Smooth muscle cell (in vitro differentiated cells): ENCODE measurements around the gene ATP8B1. TPM values are rescaled to one million over a fixed set of nuclear protein-coding genes. Genes with fewer than 3 reads are reported as not detected.

Experiments used
- DNase-seq: peaks from one replicate; lab custom pipeline; 2025; ENCODE audit not compliant: unreplicated experiment; lab: John Stamatoyannopoulos, UW
- H2AFZ ChIP-seq: fragments of 200-600 bp; sonication (generic); 2 replicates; pipeline ENCODE4 v1.6.0; 2016; ENCODE audit warnings: antibody characterized with exemption, low read depth, mild to moderate bottlenecking
- H3F3A ChIP-seq: fragments of 200-600 bp; sonication (generic); 2 replicates; pipeline ENCODE4 v1.6.0; 2017; ENCODE audit warnings: antibody characterized with exemption, low read depth
- H3K27ac ChIP-seq: fragments of 200-600 bp; sonication (generic); 2 replicates; pipeline ENCODE4 v1.5.1; 2016; ENCODE audit warnings: low read depth, mild to moderate bottlenecking
- H3K27me3 ChIP-seq: fragments of 200-600 bp; sonication (generic); 2 replicates; pipeline ENCODE4 v1.6.1; 2016; ENCODE audit warnings: low read depth, mild to moderate bottlenecking
- H3K36me3 ChIP-seq: fragments of 200-600 bp; sonication (generic); 2 replicates; pipeline ENCODE4 v1.5.1; 2016; ENCODE audit warnings: low read depth
- H3K4me1 ChIP-seq: fragments of 200-600 bp; sonication (generic); 2 replicates; pipeline ENCODE4 v1.5.1; 2016; ENCODE audit warnings: low read depth
- H3K4me2 ChIP-seq: fragments of 200-600 bp; sonication (generic); 2 replicates; pipeline ENCODE4 v1.6.0; 2016; ENCODE audit warnings: mild to moderate bottlenecking
- H3K4me3 ChIP-seq: fragments of 200-600 bp; sonication (generic); 2 replicates; pipeline ENCODE4 v1.5.1; 2016; ENCODE audit warnings: mild to moderate bottlenecking
- H3K79me2 ChIP-seq: fragments of 200-600 bp; sonication (generic); 2 replicates; pipeline ENCODE4 v1.6.0; 2016; ENCODE audit warnings: low read depth, mild to moderate bottlenecking
- H3K9ac ChIP-seq: fragments of 200-600 bp; sonication (generic); 2 replicates; pipeline ENCODE4 v1.6.0; 2016; ENCODE audit warnings: low read depth
- H3K9me3 ChIP-seq: fragments of 200-600 bp; sonication (generic); replicated peaks from 2 replicates; pipeline ENCODE4 v1.5.1; 2016; ENCODE audit warnings: low read depth
- H4K20me1 ChIP-seq: fragments of 200-600 bp; sonication (generic); 2 replicates; pipeline ENCODE4 v1.6.0; 2016; ENCODE audit warnings: low read depth
- WGBS: methylation state at CpG from one replicate; pipeline ENCODE4 v1.1.7; 2016; ENCODE audit warnings: low lambda C conversion rate; 5-methylcytosine and 5-hydroxymethylcytosine counted together
- polyA plus RNA-seq: library from polyadenylated mRNA; unstranded; fragments of >200 nt; fragmentation: Nextera tagmentation; extraction: Ambion mirVana; gene quantifications from 2 replicates; pipeline ENCODE4 v1.2.1, GENCODE V29; 2016
- total RNA-seq: library from RNA; depleted of rRNA; stranded (reverse); fragments of >200 nt; gene quantifications from 2 replicates; pipeline ENCODE4 v1.2.3, GENCODE V29; 2014
- TF ChIP-seq, protein P1 (sequence below): fragments of 200-600 bp; sonication (generic); IDR thresholded peaks from 2 replicates; pipeline ENCODE4 v1.5.1; 2017; ENCODE audit warnings: borderline replicate concordance, mild to moderate bottlenecking, antibody characterized with exemption; ENCODE audit not compliant: insufficient read depth, poor library complexity, severe bottlenecking

Gene ATP8B1
- total and polyA plus RNA-seq, 2 experiments from 2014 or later, result 1.1 to 6.1 TPM

DNA sequence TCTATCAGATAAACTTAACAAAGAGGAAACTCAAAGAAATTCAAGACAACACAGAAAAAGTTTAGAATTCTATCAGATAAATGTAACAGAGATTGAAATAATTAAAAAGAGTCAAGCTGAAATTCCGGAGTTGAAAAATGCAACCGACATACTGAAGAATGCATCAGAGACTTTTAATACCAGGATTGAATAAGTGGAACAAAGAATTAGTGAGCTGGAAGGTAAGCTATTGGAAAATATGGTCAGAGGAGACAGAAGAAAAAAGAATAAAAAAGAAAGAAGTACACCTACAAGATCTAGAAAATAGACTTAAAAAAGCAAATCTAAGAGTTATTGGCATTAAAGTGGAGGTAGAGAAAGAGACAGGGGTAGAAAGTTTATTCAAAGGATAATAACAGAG is 88.0 kb downstream of the ATP8B1 start:
- Histone ChIP-seq H2AFZ (no peak overlapping the region), H3K4me1 (no peaks in the 10 kb centered on the region), H3K27me3 (no peaks in the 10 kb centered on the region), H3K79me2 (no peaks in the 10 kb centered on the region), H3K9me3 (no peaks in the 10 kb centered on the region), H3K4me2 (no peak overlapping the region), H3F3A (no peaks in the 10 kb centered on the region), H3K9ac (no peak overlapping the region), H4K20me1 (no peaks in the 10 kb centered on the region), H3K36me3 (no peaks in the 10 kb centered on the region), H3K27ac (no peak overlapping the region), H3K4me3 (no peak overlapping the region)
- 99% methylated on average over 2 of the region's 2 CpGs for WGBS
- TF ChIP-seq, protein P1, sequence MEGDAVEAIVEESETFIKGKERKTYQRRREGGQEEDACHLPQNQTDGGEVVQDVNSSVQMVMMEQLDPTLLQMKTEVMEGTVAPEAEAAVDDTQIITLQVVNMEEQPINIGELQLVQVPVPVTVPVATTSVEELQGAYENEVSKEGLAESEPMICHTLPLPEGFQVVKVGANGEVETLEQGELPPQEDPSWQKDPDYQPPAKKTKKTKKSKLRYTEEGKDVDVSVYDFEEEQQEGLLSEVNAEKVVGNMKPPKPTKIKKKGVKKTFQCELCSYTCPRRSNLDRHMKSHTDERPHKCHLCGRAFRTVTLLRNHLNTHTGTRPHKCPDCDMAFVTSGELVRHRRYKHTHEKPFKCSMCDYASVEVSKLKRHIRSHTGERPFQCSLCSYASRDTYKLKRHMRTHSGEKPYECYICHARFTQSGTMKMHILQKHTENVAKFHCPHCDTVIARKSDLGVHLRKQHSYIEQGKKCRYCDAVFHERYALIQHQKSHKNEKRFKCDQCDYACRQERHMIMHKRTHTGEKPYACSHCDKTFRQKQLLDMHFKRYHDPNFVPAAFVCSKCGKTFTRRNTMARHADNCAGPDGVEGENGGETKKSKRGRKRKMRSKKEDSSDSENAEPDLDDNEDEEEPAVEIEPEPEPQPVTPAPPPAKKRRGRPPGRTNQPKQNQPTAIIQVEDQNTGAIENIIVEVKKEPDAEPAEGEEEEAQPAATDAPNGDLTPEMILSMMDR, result no peak
- no peak for DNase-seq

DNA sequence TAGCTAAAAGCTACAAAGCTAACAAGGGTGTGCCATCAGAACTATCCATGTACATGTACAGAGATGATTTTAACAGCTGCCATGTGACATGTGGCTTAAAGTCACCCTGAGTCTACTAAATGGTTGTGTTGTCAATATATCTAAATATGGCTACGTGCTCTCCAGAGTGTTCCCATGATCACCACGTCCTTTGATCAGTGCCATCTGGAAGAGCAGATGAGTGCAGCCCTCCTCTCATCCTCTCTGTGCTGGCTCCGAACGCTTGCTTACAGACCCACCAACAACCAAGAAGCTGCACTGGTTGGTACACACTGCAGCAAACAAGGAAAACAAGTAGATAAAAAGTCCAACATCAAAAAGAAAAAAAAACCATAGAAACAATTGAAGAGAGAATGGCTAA is 92.9 kb downstream of the ATP8B1 start:
- DNase-seq, result no peak
- H3K4me3 ChIP-seq, result no peak overlapping the region
- H2AFZ ChIP-seq, result no peak overlapping the region
- H3F3A ChIP-seq, result no peaks in the 10 kb centered on the region
- no peaks in the 10 kb centered on the region for H3K79me2 ChIP-seq
- no peaks in the 10 kb centered on the region for H3K36me3 ChIP-seq
- H3K27ac ChIP-seq, result no peak overlapping the region
- TF ChIP-seq, protein P1, result no peak
- H3K4me2 ChIP-seq, result no peak overlapping the region
- no peaks in the 10 kb centered on the region for H3K9me3 ChIP-seq
- no peaks in the 10 kb centered on the region for H3K27me3 ChIP-seq
- no peak overlapping the region for H3K9ac ChIP-seq
- no peaks in the 10 kb centered on the region for H4K20me1 ChIP-seq
- 96% methylated on average over 4 of the region's 4 CpGs for WGBS
- no peaks in the 10 kb centered on the region for H3K4me1 ChIP-seq

DNA sequence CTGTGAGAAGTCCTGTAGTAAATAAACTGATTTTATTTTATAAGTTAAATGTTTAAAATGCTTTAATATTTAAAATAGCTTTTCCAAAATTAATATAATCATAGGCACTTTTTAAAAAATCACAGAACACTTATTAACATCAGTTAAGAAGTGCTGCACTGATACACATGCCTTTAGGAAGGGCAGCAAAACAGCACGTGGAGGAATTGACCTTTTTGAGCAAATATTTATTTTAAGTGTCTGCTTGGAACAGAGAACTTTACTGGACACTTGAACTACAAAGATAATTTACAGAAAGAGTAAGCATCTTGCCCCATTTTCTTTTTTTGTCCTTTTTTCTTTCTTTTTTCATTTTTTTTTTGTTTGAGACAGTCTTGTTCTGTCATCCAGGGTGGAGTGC is 93.8 kb downstream of the ATP8B1 start:
- no peaks in the 10 kb centered on the region for H3K4me1 ChIP-seq
- H3K27me3 ChIP-seq, result no peaks in the 10 kb centered on the region
- H3K27ac ChIP-seq, result no peak overlapping the region
- no peaks in the 10 kb centered on the region for H3K36me3 ChIP-seq
- no peak overlapping the region for H2AFZ ChIP-seq
- no peak overlapping the region for H3K4me2 ChIP-seq
- no peak overlapping the region for H3K9ac ChIP-seq
- no peak for DNase-seq
- H3K9me3 ChIP-seq, result no peaks in the 10 kb centered on the region
- H3F3A ChIP-seq, result no peaks in the 10 kb centered on the region
- 83% methylated on average over 1 of the region's 1 CpG for WGBS
- H3K4me3 ChIP-seq, result no peak overlapping the region
- H3K79me2 ChIP-seq, result no peaks in the 10 kb centered on the region
- TF ChIP-seq, protein P1, result no peak
- no peaks in the 10 kb centered on the region for H4K20me1 ChIP-seq

DNA sequence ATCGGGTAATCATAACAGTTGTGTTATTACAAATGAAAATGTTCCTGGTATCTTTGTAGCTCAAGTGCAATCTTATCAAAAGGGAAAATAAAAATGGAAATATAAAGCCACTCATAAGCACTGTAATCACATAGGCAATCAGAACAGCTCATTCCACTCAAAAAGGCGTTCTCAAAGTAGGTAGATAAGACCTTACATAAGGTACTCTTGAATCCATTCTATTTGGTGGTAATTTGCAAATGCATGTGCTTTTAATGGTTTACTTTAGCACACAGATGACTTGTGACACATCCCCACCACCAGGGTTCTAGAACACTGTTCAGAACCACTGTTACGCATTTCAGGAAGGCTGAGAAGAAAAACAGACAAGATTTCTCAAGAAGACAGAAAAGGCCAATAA is 94.8 kb downstream of the ATP8B1 start:
- no peaks in the 10 kb centered on the region for H3F3A ChIP-seq
- no peaks in the 10 kb centered on the region for H3K9me3 ChIP-seq
- no peak overlapping the region for H3K4me3 ChIP-seq
- TF ChIP-seq, protein P1, result no peak
- H3K4me2 ChIP-seq, result no peak overlapping the region
- no peaks in the 10 kb centered on the region for H3K27me3 ChIP-seq
- no peaks in the 10 kb centered on the region for H3K36me3 ChIP-seq
- no peaks in the 10 kb centered on the region for H4K20me1 ChIP-seq
- no peaks in the 10 kb centered on the region for H3K79me2 ChIP-seq
- 93% methylated on average over 3 of the region's 3 CpGs for WGBS
- no peak for DNase-seq
- no peaks in the 10 kb centered on the region for H3K4me1 ChIP-seq
- H3K27ac ChIP-seq, result no peak overlapping the region
- no peak overlapping the region for H2AFZ ChIP-seq
- H3K9ac ChIP-seq, result no peak overlapping the region
